Fibroblast of lung (primary cell): Measurements from ENCODE around the gene CLCN4. TPM values are rescaled to one million over a fixed set of nuclear protein-coding genes. Genes with fewer than 3 reads are reported as not detected.

Source experiments
- DNase-seq, 2 donors: peaks; one replicate each; pipeline versions ENCODE4 v3.0.0 to v3.0.0-alpha.2; 2010; ENCODE audit warnings: low read depth in 2 of 2
- H2AFZ ChIP-seq: 2 replicates; pipeline ENCODE4 v1.5.1; 2012; ENCODE audit warnings: low read length, control low read depth, inconsistent platforms
- H3K27ac ChIP-seq: 2 replicates; pipeline ENCODE4 v1.5.1; 2011; ENCODE audit warnings: low read length, control low read depth; ENCODE audit not compliant: insufficient read depth
- H3K27me3 ChIP-seq: 2 replicates; pipeline ENCODE4 v1.5.1; 2011; ENCODE audit warnings: mild to moderate bottlenecking, low read length; ENCODE audit not compliant: control insufficient read depth, insufficient read depth
- H3K36me3 ChIP-seq: 2 replicates; pipeline ENCODE4 v1.5.1; 2011; ENCODE audit warnings: low read length; ENCODE audit not compliant: control insufficient read depth, insufficient read depth
- H3K4me1 ChIP-seq: 2 replicates; pipeline ENCODE4 v1.5.1; 2011; ENCODE audit warnings: low read length; ENCODE audit not compliant: control insufficient read depth, insufficient read depth; ENCODE audit errors: extremely low read depth
- H3K4me2 ChIP-seq: 2 replicates; pipeline ENCODE4 v1.5.1; 2011; ENCODE audit warnings: low read length, control low read depth; ENCODE audit not compliant: insufficient read depth; ENCODE audit errors: extremely low read depth
- H3K4me3 ChIP-seq, 4 experiments: fragments of 200-600 bp in 1 of 4; sonication (generic) in 1 of 4; replicated peaks in 1 of 4; 2 replicates each; pipeline ENCODE4 v1.5.1; 2011 to 2016; ENCODE audit warnings: low read length in 4 of 4, low read depth in 3 of 4, mild to moderate bottlenecking in 3 of 4, control low read depth in 2 of 4, inconsistent platforms in 1 of 4, mixed read lengths in 1 of 4; ENCODE audit not compliant: insufficient read depth in 1 of 4; ENCODE audit errors: control extremely low read depth in 1 of 4
- H3K79me2 ChIP-seq: 2 replicates; pipeline ENCODE4 v1.5.1; 2012; ENCODE audit warnings: mild to moderate bottlenecking, low read length, inconsistent platforms; ENCODE audit not compliant: control insufficient read depth, insufficient read depth
- H3K9ac ChIP-seq: 2 replicates; pipeline ENCODE4 v1.5.1; 2011; ENCODE audit warnings: mild to moderate bottlenecking, low read length, control low read depth; ENCODE audit not compliant: insufficient read depth
- H3K9me3 ChIP-seq: 2 replicates; pipeline ENCODE4 v1.5.1; 2012; ENCODE audit warnings: low read depth, low read length; ENCODE audit not compliant: control insufficient read depth, insufficient read depth
- H4K20me1 ChIP-seq: 2 replicates; pipeline ENCODE4 v1.5.1; 2011; ENCODE audit warnings: low read length; ENCODE audit not compliant: control insufficient read depth, insufficient read depth; ENCODE audit errors: extremely low read depth
- EZH2 ChIP-seq: IDR thresholded peaks from 2 replicates; pipeline ENCODE4 v1.5.1; 2012; ENCODE audit warnings: low read length, control low read depth, mild to moderate bottlenecking; ENCODE audit errors: missing control alignments
- polyA plus RNA-seq, 2 donors: library from polyadenylated mRNA; depleted of rRNA in 1 of 2; stranded (reverse) in 1 of 2; unstranded in 1 of 2; fragments of >200 nt; gene quantifications; 2 replicates each; pipeline ENCODE4 v1.2.1, GENCODE V29; 2011 to 2012; ENCODE audit warnings: missing spikeins in 1 of 2
- total RNA-seq: library from RNA; depleted of rRNA; stranded (reverse); fragments of >200 nt; gene quantifications from 2 replicates; pipeline ENCODE4 v1.2.1, GENCODE V29; 2014
- TF ChIP-seq, protein P1 (sequence below), 2 donors: IDR thresholded peaks in 1 of 2; conservative IDR thresholded peaks in 1 of 2; 1 replicate in 1 of 2; 2 replicates in 1 of 2; pipeline ENCODE4 v1.5.1; 2011 to 2012; ENCODE audit warnings: low read length in 2 of 2, control low read depth in 1 of 2, inconsistent platforms in 1 of 2, low read depth in 1 of 2, mild to moderate bottlenecking in 1 of 2

CLCN4 gene
- total and polyA plus RNA-seq, 2 donors (not counting 1 experiment from before 2014, with no cell fraction given): 0.70 to 4.0 TPM

DNA sequence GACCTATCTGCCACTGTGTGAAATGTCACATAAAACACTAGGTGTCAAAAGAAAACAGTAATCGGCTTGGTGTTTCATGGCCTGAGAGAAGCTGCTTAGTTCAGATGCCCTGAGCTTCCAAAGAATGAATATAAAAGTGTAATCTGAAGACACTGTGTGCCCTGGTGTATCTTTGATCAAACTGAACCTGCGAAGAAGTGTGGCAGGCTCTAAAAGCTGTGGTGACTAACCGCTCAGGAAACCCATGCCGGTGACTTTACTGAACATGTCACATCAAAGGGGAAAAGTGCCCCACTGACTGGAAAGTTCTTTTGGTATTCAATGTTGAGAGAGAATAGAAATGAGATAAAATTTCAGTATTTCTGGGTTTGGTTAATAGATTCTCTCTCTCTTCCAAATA is 89.1 kb downstream of the CLCN4 start:
- Histone ChIP-seq H3K4me2 (no peak overlapping the region), H4K20me1 (no peaks in the 10 kb centered on the region), H3K27me3 (no peaks in the 10 kb centered on the region), H2AFZ (no peak overlapping the region), H3K9me3 (no peaks in the 10 kb centered on the region), H3K79me2 (no peaks in the 10 kb centered on the region), H3K27ac (no peak overlapping the region), H3K4me1 (no peaks in the 10 kb centered on the region), H3K9ac (no peak overlapping the region), H3K4me3 (no peak overlapping the region), H3K36me3 (no peaks in the 10 kb centered on the region)
- TF ChIP-seq, protein P1, sequence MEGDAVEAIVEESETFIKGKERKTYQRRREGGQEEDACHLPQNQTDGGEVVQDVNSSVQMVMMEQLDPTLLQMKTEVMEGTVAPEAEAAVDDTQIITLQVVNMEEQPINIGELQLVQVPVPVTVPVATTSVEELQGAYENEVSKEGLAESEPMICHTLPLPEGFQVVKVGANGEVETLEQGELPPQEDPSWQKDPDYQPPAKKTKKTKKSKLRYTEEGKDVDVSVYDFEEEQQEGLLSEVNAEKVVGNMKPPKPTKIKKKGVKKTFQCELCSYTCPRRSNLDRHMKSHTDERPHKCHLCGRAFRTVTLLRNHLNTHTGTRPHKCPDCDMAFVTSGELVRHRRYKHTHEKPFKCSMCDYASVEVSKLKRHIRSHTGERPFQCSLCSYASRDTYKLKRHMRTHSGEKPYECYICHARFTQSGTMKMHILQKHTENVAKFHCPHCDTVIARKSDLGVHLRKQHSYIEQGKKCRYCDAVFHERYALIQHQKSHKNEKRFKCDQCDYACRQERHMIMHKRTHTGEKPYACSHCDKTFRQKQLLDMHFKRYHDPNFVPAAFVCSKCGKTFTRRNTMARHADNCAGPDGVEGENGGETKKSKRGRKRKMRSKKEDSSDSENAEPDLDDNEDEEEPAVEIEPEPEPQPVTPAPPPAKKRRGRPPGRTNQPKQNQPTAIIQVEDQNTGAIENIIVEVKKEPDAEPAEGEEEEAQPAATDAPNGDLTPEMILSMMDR (conservative IDR thresholded peaks at IDR 0.05 in 1 of 2, IDR thresholded peaks at IDR 0.05 in 1 of 2; ENCODE audit: low read depth in 1 of 2, low read length in 2 of 2): no peak
- TF ChIP-seq EZH2: no peak
- DNase-seq: no peak

DNA sequence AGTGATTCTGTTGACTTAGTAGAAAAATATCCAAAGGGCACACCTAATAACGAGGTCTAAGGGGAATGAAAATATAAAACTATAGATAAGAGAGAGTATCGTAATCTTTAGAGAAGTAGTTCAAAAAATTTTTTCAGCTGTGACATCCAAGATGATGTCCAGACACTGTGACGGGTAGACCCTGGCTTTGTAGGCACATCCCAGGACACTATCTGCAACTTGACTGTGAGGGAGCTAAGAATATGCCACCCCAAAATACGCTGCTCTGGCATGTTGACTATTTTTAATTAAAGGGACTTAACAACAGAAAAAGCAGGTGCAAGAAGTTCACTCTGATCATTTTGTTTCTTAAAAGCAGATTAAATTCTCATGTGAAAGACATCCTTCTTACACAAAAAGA is 89.5 kb downstream of the CLCN4 start:
- no peak for TF ChIP-seq EZH2
- TF ChIP-seq, protein P1 (conservative IDR thresholded peaks at IDR 0.05 in 1 of 2, IDR thresholded peaks at IDR 0.05 in 1 of 2; ENCODE audit: low read depth in 1 of 2, low read length in 2 of 2): no peak
- Histone ChIP-seq H3K4me1 (no peaks in the 10 kb centered on the region), H3K27ac (no peak overlapping the region), H3K79me2 (no peaks in the 10 kb centered on the region), H3K4me2 (no peak overlapping the region), H3K9me3 (no peaks in the 10 kb centered on the region), H3K9ac (no peak overlapping the region), H2AFZ (no peak overlapping the region), H3K4me3 (no peak overlapping the region), H3K27me3 (no peaks in the 10 kb centered on the region), H4K20me1 (no peaks in the 10 kb centered on the region), H3K36me3 (no peaks in the 10 kb centered on the region)
- DNase-seq: no peak

DNA sequence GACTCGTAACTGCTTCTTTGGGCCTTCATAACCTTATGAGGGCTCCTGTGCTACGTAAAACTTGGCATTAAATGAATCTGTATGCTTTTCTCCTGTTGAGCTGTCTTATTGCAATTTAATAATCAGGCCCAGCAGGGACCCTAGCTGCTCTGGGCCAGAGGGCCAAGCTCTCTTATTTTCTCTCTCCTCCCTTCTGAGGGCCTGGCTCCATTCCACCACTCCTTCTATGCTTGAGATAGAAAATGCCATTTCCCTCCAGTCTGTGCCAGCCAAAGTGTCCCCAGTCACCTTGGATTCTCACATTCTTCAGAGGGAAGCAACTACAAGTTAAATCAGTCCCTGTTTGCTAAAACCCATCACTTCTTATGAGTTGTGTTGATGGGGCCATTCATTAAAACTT is 90.1 kb downstream of the CLCN4 start:
- Histone ChIP-seq H3K9ac (no peak overlapping the region), H3K27ac (no peak overlapping the region), H3K4me2 (no peak overlapping the region), H3K4me1 (no peaks in the 10 kb centered on the region), H3K27me3 (no peaks in the 10 kb centered on the region), H3K4me3 (no peak overlapping the region), H3K9me3 (no peaks in the 10 kb centered on the region), H2AFZ (no peak overlapping the region), H4K20me1 (no peaks in the 10 kb centered on the region), H3K79me2 (no peaks in the 10 kb centered on the region), H3K36me3 (no peaks in the 10 kb centered on the region)
- DNase-seq: no peak
- no peak for TF ChIP-seq EZH2
- TF ChIP-seq, protein P1 (conservative IDR thresholded peaks at IDR 0.05 in 1 of 2, IDR thresholded peaks at IDR 0.05 in 1 of 2; ENCODE audit: low read depth in 1 of 2, low read length in 2 of 2): no peak
